Activated B cell treated with CpG ODN at 0.5 μM for 24 hours (primary cell): ENCODE measurements around the gene PDE10A. TPM values are rescaled to one million over a fixed set of nuclear protein-coding genes. Genes with fewer than 3 reads are reported as not detected.

Experiments
- ATAC-seq: fragments of 200-7000 bp; cut with Tn5 transposase; one replicate; pipeline ENCODE4 v1.10.0; 2021; ENCODE audit warnings: low read depth, mild to moderate bottlenecking, moderate library complexity
- CTCF ChIA-PET: fragments of 350-600 bp; sonication (Branson Sonifier 250); formaldehyde crosslinking; loops from one replicate; lab custom pipeline; 2021; ENCODE audit warnings: antibody characterized with exemption; lab: Charles Lee
- POLR2A ChIA-PET: fragments of 350-600 bp; sonication (Branson Sonifier 250); formaldehyde crosslinking; loops from one replicate; lab custom pipeline; 2021; ENCODE audit warnings: antibody characterized with exemption; lab: Charles Lee
- DNase-seq: peaks from one replicate; pipeline ENCODE4 v3.0.0; 2022
- H3K27ac Mint-ChIP-seq: one replicate; pipeline ENCODE4 v1.8.0; 2020; ENCODE audit warnings: mixed read lengths
- H3K27me3 Mint-ChIP-seq: one replicate; pipeline ENCODE4 v1.8.0; 2021; ENCODE audit warnings: mixed read lengths
- H3K36me3 Mint-ChIP-seq: one replicate; pipeline ENCODE4 v1.8.0; 2021; ENCODE audit warnings: low read depth, mixed read lengths
- H3K4me1 Mint-ChIP-seq: one replicate; pipeline ENCODE4 v1.8.0; 2021; ENCODE audit warnings: mixed read lengths
- H3K4me3 Mint-ChIP-seq: one replicate; pipeline ENCODE4 v1.8.0; 2020; ENCODE audit warnings: mild to moderate bottlenecking, mixed read lengths
- H3K9me3 Mint-ChIP-seq: one replicate; pipeline ENCODE4 v1.8.0; 2020; ENCODE audit warnings: mixed read lengths
- intact Hi-C: fragments of 100-400 bp; cut with micrococcal nuclease; formaldehyde crosslinking; loops from one replicate; pipeline ENCODE4 v1.15.1; 2024
- total RNA-seq: library from RNA; stranded (reverse); gene quantifications from 2 replicates; pipeline ENCODE4 v1.2.3, GENCODE V29; 2022
- TF ChIP-seq, protein P1 (sequence below): fragments of 200-600 bp; IDR thresholded peaks from one replicate; pipeline ENCODE4 v1.8.0; 2022; ENCODE audit warnings: antibody characterized with exemption, mild to moderate bottlenecking

PDE10A gene
- total RNA-seq, 1 donor from 2014 or later, result not detected

DNA sequence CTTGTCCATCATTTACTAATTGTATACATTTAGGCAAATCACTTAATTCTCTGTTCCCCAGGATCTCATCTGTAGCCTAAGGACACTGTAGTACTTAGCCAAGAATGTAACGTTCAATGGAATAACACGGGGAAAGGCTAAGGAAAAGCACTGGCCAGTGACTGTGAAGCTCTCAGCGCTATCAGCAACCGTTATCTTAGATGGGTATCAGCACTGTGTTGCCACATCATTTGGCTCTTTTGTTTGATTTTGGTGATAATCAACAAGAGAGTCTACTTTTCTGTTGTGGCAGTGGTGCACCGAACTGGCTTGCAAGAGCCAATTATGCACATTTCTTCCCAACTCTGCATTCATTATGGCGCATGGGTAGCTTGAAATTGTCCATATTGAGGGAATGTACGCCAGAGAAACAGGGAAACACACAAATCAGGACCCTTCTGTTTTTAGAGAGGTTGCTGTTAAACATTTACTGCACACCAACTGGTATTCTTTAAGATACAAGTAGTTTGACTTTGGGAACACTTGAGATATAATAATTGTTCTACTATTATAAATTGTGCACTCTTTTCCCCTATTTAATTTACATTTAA is 259.9 kb downstream of the PDE10A start:
- TF ChIP-seq, protein P1, sequence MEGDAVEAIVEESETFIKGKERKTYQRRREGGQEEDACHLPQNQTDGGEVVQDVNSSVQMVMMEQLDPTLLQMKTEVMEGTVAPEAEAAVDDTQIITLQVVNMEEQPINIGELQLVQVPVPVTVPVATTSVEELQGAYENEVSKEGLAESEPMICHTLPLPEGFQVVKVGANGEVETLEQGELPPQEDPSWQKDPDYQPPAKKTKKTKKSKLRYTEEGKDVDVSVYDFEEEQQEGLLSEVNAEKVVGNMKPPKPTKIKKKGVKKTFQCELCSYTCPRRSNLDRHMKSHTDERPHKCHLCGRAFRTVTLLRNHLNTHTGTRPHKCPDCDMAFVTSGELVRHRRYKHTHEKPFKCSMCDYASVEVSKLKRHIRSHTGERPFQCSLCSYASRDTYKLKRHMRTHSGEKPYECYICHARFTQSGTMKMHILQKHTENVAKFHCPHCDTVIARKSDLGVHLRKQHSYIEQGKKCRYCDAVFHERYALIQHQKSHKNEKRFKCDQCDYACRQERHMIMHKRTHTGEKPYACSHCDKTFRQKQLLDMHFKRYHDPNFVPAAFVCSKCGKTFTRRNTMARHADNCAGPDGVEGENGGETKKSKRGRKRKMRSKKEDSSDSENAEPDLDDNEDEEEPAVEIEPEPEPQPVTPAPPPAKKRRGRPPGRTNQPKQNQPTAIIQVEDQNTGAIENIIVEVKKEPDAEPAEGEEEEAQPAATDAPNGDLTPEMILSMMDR, result no peak
- Mint-ChIP-seq H3K36me3 (no peaks in the 10 kb centered on the region), H3K27me3 (no peaks in the 10 kb centered on the region), H3K9me3 (peaks cover 6% of the 10 kb centered on the region), H3K4me1 (no peaks in the 10 kb centered on the region), H3K27ac (no peak overlapping the region), H3K4me3 (no peak overlapping the region)
- ChIA-PET CTCF (no interaction called here), POLR2A (no interaction called here)
- DNase-seq, result no peak
- intact Hi-C loops, result no loop called here
- no peak for ATAC-seq

DNA sequence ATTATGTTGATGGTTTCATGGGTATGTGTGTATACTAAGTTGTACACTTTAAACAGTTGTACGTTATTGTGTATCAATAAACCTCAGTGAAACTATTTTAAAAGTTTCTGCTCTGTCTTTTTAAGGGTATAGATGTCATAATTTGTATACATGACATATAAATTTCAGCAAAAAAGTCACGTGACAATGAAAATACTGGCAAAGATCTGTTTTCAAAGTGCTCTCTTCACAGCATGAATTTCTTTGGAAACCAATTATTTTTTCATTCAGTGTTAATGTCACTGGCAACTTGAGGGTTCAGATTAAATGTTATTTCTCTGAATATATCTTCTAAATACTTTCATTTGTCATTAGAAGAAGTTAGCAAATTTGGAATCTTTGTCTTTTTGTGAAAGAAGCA is 261.9 kb downstream of the PDE10A start:
- peaks cover 3% of the 10 kb centered on the region for H3K9me3 Mint-ChIP-seq
- no peak overlapping the region for H3K27ac Mint-ChIP-seq
- TF ChIP-seq, protein P1, result no peak
- H3K4me1 Mint-ChIP-seq, result no peaks in the 10 kb centered on the region
- H3K36me3 Mint-ChIP-seq, result no peaks in the 10 kb centered on the region
- H3K4me3 Mint-ChIP-seq, result no peak overlapping the region
- ChIA-PET POLR2A (no interaction called here), CTCF (no interaction called here)
- H3K27me3 Mint-ChIP-seq, result no peaks in the 10 kb centered on the region
- DNase-seq (no peak), ATAC-seq (no peak)
- intact Hi-C loops, result no loop called here

DNA sequence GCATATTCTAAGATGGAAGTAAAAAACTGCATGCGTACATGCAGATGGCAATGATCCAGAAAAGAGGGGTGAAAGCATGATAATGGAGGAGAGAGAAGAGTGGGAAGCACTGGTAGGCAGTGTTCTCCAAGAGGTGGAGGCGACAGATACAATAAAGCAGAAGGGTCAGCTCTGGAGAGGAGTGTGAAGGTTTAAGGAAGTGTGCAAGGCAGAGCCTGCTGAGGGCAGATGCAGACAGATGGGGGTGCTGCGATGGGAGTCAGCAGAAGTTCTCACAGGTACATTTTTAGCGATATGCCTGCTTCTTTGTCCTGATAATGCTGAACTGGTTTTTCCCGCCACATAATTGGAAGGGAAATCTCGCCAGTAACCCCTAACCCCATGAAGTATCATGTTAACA is 272.6 kb downstream of the PDE10A start:
- intact Hi-C loops, result no loop called here
- peaks cover 3% of the 10 kb centered on the region for H3K9me3 Mint-ChIP-seq
- ATAC-seq (no peak), DNase-seq (no peak)
- H3K27me3 Mint-ChIP-seq, result no peaks in the 10 kb centered on the region
- no peak overlapping the region for H3K27ac Mint-ChIP-seq
- no peaks in the 10 kb centered on the region for H3K4me1 Mint-ChIP-seq
- POLR2A ChIA-PET, result no interaction called here
- CTCF ChIA-PET, result no interaction called here
- no peak overlapping the region for H3K4me3 Mint-ChIP-seq
- H3K36me3 Mint-ChIP-seq, result no peaks in the 10 kb centered on the region
- TF ChIP-seq, protein P1, result no peak

DNA sequence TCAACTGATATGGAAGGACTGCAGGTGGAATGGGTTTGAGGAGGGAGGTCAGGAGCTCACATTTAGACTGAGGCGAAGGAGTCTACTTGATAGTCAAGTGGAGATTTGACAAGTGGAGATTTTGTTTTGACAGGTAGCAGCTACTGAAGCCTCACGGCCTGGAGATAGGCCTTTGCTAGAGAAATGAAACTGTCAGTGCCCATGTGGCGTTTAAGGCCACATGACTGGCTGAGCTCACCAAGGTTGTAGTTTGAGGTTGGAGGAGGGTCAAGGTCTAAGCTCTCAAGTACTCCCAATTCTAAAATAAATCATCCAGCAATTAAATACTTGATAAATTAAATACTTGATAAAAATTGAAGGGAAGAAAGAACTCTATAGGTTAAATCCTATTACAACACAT is 273.5 kb downstream of the PDE10A start:
- ATAC-seq (no peak), DNase-seq (no peak)
- intact Hi-C loops, result no loop called here
- no peak overlapping the region for H3K4me3 Mint-ChIP-seq
- POLR2A ChIA-PET, result no interaction called here
- CTCF ChIA-PET, result no interaction called here
- H3K27ac Mint-ChIP-seq, result no peak overlapping the region
- peaks cover 3% of the 10 kb centered on the region for H3K9me3 Mint-ChIP-seq
- TF ChIP-seq, protein P1, result no peak
- H3K4me1 Mint-ChIP-seq, result no peaks in the 10 kb centered on the region
- no peaks in the 10 kb centered on the region for H3K36me3 Mint-ChIP-seq
- H3K27me3 Mint-ChIP-seq, result no peaks in the 10 kb centered on the region

DNA sequence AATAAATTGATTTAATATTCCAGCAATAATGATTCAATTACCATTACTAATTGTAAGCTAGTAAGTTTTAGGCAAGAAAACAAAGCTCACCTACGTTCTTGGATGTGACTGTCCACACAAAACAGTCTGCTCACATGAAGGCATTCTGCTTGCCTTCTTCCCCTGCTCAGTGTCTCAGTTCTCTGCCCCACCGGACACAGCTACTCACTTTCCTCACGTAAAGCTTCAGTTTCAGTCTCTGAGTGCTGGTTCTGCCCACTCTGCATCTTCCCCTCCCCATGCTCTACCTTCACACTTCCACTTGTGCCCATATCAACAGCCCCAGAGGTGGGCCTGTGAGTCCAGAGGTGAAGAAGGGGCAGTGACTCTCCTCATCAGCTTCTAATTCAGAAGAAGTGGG is 279.7 kb downstream of the PDE10A start:
- H3K27me3 Mint-ChIP-seq, result no peaks in the 10 kb centered on the region
- CTCF ChIA-PET, result no interaction called here
- H3K9me3 Mint-ChIP-seq, result no peaks in the 10 kb centered on the region
- H3K4me1 Mint-ChIP-seq, result no peaks in the 10 kb centered on the region
- no peak for DNase-seq
- ATAC-seq, result no peak
- H3K4me3 Mint-ChIP-seq, result no peak overlapping the region
- H3K27ac Mint-ChIP-seq, result no peak overlapping the region
- POLR2A ChIA-PET, result no interaction called here
- TF ChIP-seq, protein P1, result no peak
- intact Hi-C loops, result no loop called here
- no peaks in the 10 kb centered on the region for H3K36me3 Mint-ChIP-seq
